Bladder microvascular endothelial cell (primary cell): ENCODE results near the gene PIM1. TPM values are rescaled to one million over a fixed set of nuclear protein-coding genes. Genes with fewer than 3 reads are reported as not detected.

ENCODE experiments used
- total RNA-seq: library from RNA; depleted of rRNA; stranded (reverse); fragments of >200 nt; gene quantifications from 2 replicates; pipeline ENCODE4 v1.2.3, GENCODE V29; 2014

The PIM1 gene
- 1.1 and 3.1 TPM in 2 replicates for total RNA-seq

DNA sequence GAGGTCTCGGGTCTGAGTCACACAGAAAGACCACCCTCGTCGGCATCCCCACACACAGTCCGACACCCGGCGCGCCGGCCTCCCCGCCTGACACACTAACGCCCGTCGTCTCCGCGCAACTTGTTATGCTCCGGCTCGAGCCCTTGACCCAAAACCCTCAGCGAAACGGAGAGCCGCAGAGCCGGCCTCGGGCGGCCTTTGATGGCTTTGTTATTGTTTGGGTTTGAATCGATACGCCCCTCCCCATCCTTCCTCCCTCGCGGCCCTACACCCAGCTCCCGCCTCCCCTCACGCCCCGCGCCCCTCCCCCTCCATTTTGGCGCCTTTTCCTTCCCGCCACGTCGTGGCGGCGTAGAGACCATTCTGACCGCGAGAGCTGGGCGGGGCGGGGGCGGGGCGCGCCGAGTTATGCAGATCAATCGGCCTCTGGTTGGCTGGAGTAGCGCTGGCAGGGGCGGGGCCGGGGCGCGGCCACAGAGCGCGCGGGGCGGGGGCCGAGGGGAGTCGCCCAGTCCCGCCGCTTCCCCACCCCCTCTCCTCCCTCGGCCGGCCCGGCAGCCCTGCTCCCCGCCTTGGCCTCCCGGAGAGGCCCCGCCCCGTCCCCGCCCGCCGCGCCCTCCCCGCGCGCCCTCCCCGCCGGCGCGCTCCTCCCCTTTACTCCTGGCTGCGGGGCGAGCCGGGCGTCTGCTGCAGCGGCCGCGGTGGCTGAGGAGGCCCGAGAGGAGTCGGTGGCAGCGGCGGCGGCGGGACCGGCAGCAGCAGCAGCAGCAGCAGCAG lies at the start of gene PIM1:
TSS of gene PIM1 (plus strand) at position 657 of the 777 bp plus-strand sequence. CDS start 424 bp downstream, outside the sequence.

Other genes starting within 250 kb of the PIM1 start
- gene PI16, start 215.4 kb upstream of the PIM1 start, total RNA-seq: 0.16 TPM in 1 of 2 replicates, not detected in the other
- gene MTCH1, start 184.0 kb upstream of the PIM1 start, total RNA-seq: 176 and 245 TPM in 2 replicates
- gene FGD2, start 164.5 kb upstream of the PIM1 start, total RNA-seq: not detected in 2 replicates
- 5.3 and 10.8 TPM in 2 replicates for gene TBC1D22B, start 87.6 kb downstream of the PIM1 start, total RNA-seq
- 6.8 and 28.6 TPM in 2 replicates for gene TMEM217, start 88.0 kb downstream of the PIM1 start, total RNA-seq
- 19.8 and 39.5 TPM in 2 replicates for gene RNF8, start 183.8 kb downstream of the PIM1 start, total RNA-seq